NCI-H748 treated with DMSO at 0.1 percent for 48 hours (cell line): Measurements from ENCODE around the gene LONRF2.

ENCODE experiments used
- DNase-seq: peaks from one replicate; lab custom pipeline; 2025; lab: John Stamatoyannopoulos, UW

The LONRF2 gene

DNA sequence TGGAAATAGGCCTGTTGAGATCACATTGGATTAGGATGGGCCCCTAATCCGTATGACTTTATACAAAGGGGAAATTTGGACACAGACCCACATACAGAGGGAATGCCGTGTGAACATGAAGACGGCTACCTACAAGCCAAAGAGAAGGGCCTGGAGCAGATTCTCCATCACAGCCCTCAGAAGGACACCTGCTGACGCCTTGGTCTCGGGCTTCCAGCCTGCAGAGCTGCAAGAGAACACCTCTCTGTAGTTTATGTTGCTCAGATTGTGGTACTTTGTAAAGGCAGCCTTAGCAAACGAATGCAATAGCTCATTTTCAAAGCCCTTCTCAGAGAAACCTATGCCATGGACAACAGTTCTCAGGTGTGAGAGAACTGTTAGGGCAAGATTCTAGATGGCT, 86.1 kb downstream of the LONRF2 start:
- no peak for DNase-seq

- no peak for DNase-seq
These were observed 86.7 kb downstream of the LONRF2 start for GRCh38 chr2:100235581-100235980.

- no peak for DNase-seq
These were observed 87.2 kb downstream of the LONRF2 start for GRCh38 chr2:100235098-100235497.

GRCh38 chr2:100234141-100234540, 88.2 kb downstream of the LONRF2 start:
- no peak for DNase-seq

- DNase-seq = no peak
These were observed 89.2 kb downstream of the LONRF2 start for GRCh38 chr2:100233061-100233460.

GRCh38 chr2:100230754-100231153, 91.5 kb downstream of the LONRF2 start:
- DNase-seq = no peak

- DNase-seq = no peak
These were observed 93.3 kb downstream of the LONRF2 start for GRCh38 chr2:100228967-100229366.

GRCh38 chr2:100228415-100228814, 93.9 kb downstream of the LONRF2 start:
- DNase-seq = no peak

DNA sequence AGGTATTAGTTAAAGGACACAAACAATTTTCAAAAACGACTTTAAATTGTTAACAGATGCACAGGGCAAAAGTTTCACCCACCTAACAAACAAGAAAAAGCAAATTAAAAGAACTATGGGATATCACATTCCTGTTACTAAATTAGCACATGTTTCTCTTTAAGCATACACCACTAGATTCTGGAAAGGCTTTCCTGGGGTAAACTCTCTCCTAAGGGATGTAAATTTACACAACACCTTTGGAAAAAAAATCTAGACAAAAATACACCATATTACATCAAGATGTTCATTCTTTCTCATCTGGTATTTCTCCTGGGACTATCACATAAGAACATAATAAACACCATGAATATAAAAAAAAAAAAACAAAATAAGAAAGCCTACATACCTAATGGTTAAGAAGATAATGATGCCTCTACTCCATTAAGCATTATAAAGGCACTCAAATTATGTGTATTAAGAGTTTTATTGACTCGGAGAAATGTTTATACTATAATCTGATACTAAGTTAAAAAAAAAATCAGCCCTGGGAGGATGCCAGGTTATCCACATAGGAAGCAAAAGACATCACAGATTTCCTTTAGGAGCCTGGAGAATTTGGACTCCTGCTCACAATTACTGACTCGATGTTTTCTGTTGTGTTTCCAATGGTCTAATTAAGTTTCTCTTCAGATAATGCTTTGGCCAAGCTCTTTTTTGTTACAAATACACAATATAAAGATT, 97.2 kb downstream of the LONRF2 start:
- no peak for DNase-seq

- no peak for DNase-seq
These were observed 98.8 kb downstream of the LONRF2 start for GRCh38 chr2:100223502-100223901.
